ENCODE data around the gene CERS6.

Gene CERS6

DNA sequence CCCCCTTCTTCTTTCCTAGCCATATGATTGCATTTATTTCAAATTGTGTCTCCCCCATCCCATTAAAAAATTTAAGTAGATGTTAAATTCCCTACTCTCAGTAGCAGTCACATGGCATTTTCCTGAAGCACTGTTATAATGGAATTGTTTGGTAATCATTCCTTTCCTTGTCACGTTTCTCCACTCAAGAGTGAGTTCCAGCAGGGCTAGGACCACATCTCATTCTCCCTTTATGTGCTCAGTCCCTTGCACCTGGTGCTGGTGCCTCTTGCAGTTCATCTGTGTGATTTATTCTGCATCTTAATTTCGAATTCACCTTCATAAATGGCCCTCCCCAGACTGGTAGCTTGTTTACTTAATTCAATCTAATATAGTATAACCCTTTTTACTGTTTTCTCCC lies 276.0 kb downstream of the CERS6 start:
- peaks cover 0 to 4% (median 3%) of the 10 kb centered on the region in 4 experiments for H3K4me1 ChIP-seq (ENCODE audit: control extremely low read depth in 1 of 4, control insufficient read depth in 4 of 4, insufficient read depth in 4 of 4, low read length in 3 of 4)
- H3K27ac ChIP-seq (ENCODE audit: insufficient read depth in 1 of 2, low read depth in 1 of 2, low read length in 2 of 2, poor library complexity in 1 of 2, severe bottlenecking in 2 of 2) = no peak overlapping the region
- peaks cover 0 to 6% (median 2%) of the 10 kb centered on the region in 4 experiments for H3K36me3 ChIP-seq (ENCODE audit: control insufficient read depth in 4 of 4, insufficient read depth in 4 of 4, low read length in 3 of 4)
- no peak overlapping the region for H3K4me3 ChIP-seq (ENCODE audit: control insufficient read depth in 1 of 7, extremely low read depth in 1 of 7, insufficient read depth in 4 of 7, low read depth in 2 of 7, low read length in 6 of 7)
- 100% methylated on average over 1 of the region's 2 CpGs for WGBS (ENCODE audit: insufficient coverage)
- H3K9me3 ChIP-seq (ENCODE audit: control extremely low read depth in 1 of 5, control insufficient read depth in 4 of 5, insufficient read depth in 2 of 5, low read depth in 1 of 5, low read length in 4 of 5) = no peaks in the 10 kb centered on the region
- ChIA-PET POLR2A (no interaction called here), CTCF (no interaction called here)
- H3K27me3 ChIP-seq (replicated peaks in 2 of 5; ENCODE audit: control insufficient read depth in 4 of 5, insufficient read depth in 5 of 5, low read length in 4 of 5) = no peaks in the 10 kb centered on the region
- DNase-seq = no peak

DNA sequence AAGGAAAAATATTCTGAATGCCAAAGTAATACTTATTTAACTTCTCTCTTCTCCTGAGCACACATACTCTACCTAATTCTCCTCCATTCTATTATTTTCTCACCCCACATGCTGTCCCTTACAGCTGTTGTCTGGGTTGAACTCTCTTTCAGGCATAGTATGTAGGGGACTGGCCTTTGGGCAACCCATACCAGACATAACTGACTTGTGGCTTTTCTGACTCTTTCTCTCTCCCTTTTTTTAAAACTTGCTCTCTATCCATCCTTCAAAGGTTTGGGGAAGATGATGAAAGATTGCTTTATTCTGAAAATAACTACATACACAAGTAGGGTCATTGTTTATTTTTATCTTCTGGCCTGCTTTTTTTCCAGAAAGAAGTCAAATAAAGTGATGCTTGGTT lies 276.4 kb downstream of the CERS6 start:
- no peaks in the 10 kb centered on the region for H3K27me3 ChIP-seq (replicated peaks in 2 of 5; ENCODE audit: control insufficient read depth in 4 of 5, insufficient read depth in 5 of 5, low read length in 4 of 5)
- no peak overlapping the region for H3K27ac ChIP-seq (ENCODE audit: insufficient read depth in 1 of 2, low read depth in 1 of 2, low read length in 2 of 2, poor library complexity in 1 of 2, severe bottlenecking in 2 of 2)
- H3K4me3 ChIP-seq (ENCODE audit: control insufficient read depth in 1 of 7, extremely low read depth in 1 of 7, insufficient read depth in 4 of 7, low read depth in 2 of 7, low read length in 6 of 7) = no peak overlapping the region
- CTCF ChIA-PET = no interaction called here
- no peak for DNase-seq
- H3K36me3 ChIP-seq (ENCODE audit: control insufficient read depth in 4 of 4, insufficient read depth in 4 of 4, low read length in 3 of 4) = peaks cover 0 to 6% (median 2%) of the 10 kb centered on the region in 4 experiments
- H3K9me3 ChIP-seq (ENCODE audit: control extremely low read depth in 1 of 5, control insufficient read depth in 4 of 5, insufficient read depth in 2 of 5, low read depth in 1 of 5, low read length in 4 of 5) = no peaks in the 10 kb centered on the region
- POLR2A ChIA-PET = no interaction called here
- peaks cover 0 to 4% (median 3%) of the 10 kb centered on the region in 4 experiments for H3K4me1 ChIP-seq (ENCODE audit: control extremely low read depth in 1 of 4, control insufficient read depth in 4 of 4, insufficient read depth in 4 of 4, low read length in 3 of 4)

- CTCF ChIA-PET = interaction anchor here (1.4 to 1.6 kb wide), 2 partner anchors 22 to 28 kb away, joined by 3 read pairs; no protein-coding TSS in a partner anchor
Measured at GRCh38 chr2:168734199-168734760, 278.2 kb downstream of the CERS6 start.

DNA sequence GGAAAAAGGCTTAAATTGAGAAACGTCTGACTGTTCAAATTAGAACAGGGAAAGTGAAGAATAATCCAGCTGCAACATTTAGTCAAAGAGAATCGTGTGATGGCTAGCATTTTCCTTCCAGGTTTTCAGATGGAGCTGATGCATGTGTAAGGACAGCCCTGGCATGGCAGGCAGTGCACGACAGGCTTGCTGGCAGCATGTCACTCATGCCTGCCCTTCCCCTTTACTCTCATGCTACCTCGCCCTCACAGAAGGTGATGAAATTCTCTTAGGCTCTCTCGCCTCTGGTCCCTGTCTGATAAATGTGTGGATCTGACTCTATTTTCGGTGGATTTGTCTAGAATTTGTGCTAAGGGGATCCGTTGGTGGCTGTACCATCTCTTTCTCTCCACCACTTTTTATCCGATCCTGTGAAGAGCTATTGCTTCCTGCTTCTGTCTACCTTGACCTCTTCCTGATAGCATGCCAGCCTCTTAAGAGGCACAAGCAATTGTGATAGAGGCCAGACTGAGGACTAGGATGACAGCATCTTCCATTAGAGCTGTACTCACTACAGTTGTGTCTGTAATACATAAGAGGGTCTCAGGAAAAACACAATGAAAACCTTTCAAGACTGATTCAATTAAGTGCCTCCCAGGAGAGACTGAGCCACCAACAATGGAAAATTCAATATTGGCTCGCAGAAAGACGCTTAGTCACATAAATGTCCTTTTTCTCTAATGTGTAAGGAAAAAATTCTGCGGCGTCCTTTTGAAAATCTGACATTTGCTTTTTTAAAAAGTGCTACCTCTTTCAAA lies 280.8 kb downstream of the CERS6 start:
- H3K36me3 ChIP-seq (ENCODE audit: control insufficient read depth in 4 of 4, insufficient read depth in 4 of 4, low read length in 3 of 4) = peaks cover 0 to 5% (median under 1%) of the 10 kb centered on the region in 4 experiments
- POLR2A ChIA-PET = interaction anchor here (1.2 kb wide), 1 partner anchor 19 kb away, joined by 3 read pairs; no protein-coding TSS in a partner anchor
- no peaks in the 10 kb centered on the region for H3K9me3 ChIP-seq (ENCODE audit: control extremely low read depth in 1 of 5, control insufficient read depth in 4 of 5, insufficient read depth in 2 of 5, low read depth in 1 of 5, low read length in 4 of 5)

More at GRCh38 chr2:168734199-168734760, 278.2 kb downstream of the CERS6 start:
- H3K27me3 ChIP-seq (replicated peaks in 2 of 5; ENCODE audit: control insufficient read depth in 4 of 5, insufficient read depth in 5 of 5, low read length in 4 of 5) = no peaks in the 10 kb centered on the region
- no peak overlapping the region for H3K27ac ChIP-seq (ENCODE audit: insufficient read depth in 1 of 2, low read depth in 1 of 2, low read length in 2 of 2, poor library complexity in 1 of 2, severe bottlenecking in 2 of 2)
- H3K4me1 ChIP-seq (ENCODE audit: control extremely low read depth in 1 of 4, control insufficient read depth in 4 of 4, insufficient read depth in 4 of 4, low read length in 3 of 4) = peaks cover 0 to 4% (median 3%) of the 10 kb centered on the region in 4 experiments
- DNase-seq = no peak
- peaks cover 0 to 5% (median 2%) of the 10 kb centered on the region in 4 experiments for H3K36me3 ChIP-seq (ENCODE audit: control insufficient read depth in 4 of 4, insufficient read depth in 4 of 4, low read length in 3 of 4)
- H3K9me3 ChIP-seq (ENCODE audit: control extremely low read depth in 1 of 5, control insufficient read depth in 4 of 5, insufficient read depth in 2 of 5, low read depth in 1 of 5, low read length in 4 of 5) = no peaks in the 10 kb centered on the region
- 98% methylated on average over 5 of the region's 6 CpGs for WGBS (ENCODE audit: insufficient coverage)
- no peak overlapping the region for H3K4me3 ChIP-seq (ENCODE audit: control insufficient read depth in 1 of 7, extremely low read depth in 1 of 7, insufficient read depth in 4 of 7, low read depth in 2 of 7, low read length in 6 of 7)
- POLR2A ChIA-PET = no interaction called here

DNA sequence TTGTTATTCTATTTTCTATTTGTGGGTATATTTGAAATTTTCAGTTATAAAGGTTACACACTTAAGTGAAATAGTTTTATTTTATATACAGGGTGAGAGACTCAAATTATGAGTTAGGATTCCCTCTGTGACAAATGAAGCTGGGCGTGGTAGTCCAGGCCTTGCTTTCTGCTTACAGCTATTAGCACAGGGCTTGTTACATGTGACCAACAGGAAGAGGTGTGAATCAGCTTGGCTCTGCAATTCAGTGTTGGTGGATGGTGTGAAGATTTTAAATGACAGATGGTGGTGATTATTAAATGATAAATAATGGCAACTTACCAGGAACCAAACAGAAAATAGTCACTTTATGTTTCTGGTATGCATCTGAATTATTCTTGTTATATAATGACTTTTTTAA lies 282.0 kb downstream of the CERS6 start:
- WGBS (ENCODE audit: insufficient coverage) = 100% methylated on average over 1 of the region's 1 CpG
- CTCF ChIA-PET = no interaction called here
- peak in 2 of 3 donors; percentile 45 to 68 for DNase-seq
- POLR2A ChIA-PET = interaction anchor here (0.6 to 1.2 kb wide), 3 partner anchors 15 to 404 kb away, joined by 3 to 5 read pairs (median 3); no protein-coding TSS in a partner anchor
- Histone ChIP-seq H3K27me3 (replicated peaks in 2 of 5; ENCODE audit: control insufficient read depth in 4 of 5, insufficient read depth in 5 of 5, low read length in 4 of 5) (no peaks in the 10 kb centered on the region), H3K9me3 (ENCODE audit: control extremely low read depth in 1 of 5, control insufficient read depth in 4 of 5, insufficient read depth in 2 of 5, low read depth in 1 of 5, low read length in 4 of 5) (no peaks in the 10 kb centered on the region), H3K4me1 (ENCODE audit: control extremely low read depth in 1 of 4, control insufficient read depth in 4 of 4, insufficient read depth in 4 of 4, low read length in 3 of 4) (no peaks in the 10 kb centered on the region), H3K4me3 (ENCODE audit: control insufficient read depth in 1 of 7, extremely low read depth in 1 of 7, insufficient read depth in 4 of 7, low read depth in 2 of 7, low read length in 6 of 7) (no peak overlapping the region), H3K36me3 (ENCODE audit: control insufficient read depth in 4 of 4, insufficient read depth in 4 of 4, low read length in 3 of 4) (peaks cover 0 to 5% (median 2%) of the 10 kb centered on the region in 4 experiments), H3K27ac (ENCODE audit: insufficient read depth in 1 of 2, low read depth in 1 of 2, low read length in 2 of 2, poor library complexity in 1 of 2, severe bottlenecking in 2 of 2) (no peak overlapping the region)

More for the DNA sequence above, 280.8 kb downstream of the CERS6 start:
- Histone ChIP-seq H3K4me1 (ENCODE audit: control extremely low read depth in 1 of 4, control insufficient read depth in 4 of 4, insufficient read depth in 4 of 4, low read length in 3 of 4) (no peaks in the 10 kb centered on the region), H3K27me3 (replicated peaks in 2 of 5; ENCODE audit: control insufficient read depth in 4 of 5, insufficient read depth in 5 of 5, low read length in 4 of 5) (no peaks in the 10 kb centered on the region), H3K4me3 (ENCODE audit: control insufficient read depth in 1 of 7, extremely low read depth in 1 of 7, insufficient read depth in 4 of 7, low read depth in 2 of 7, low read length in 6 of 7) (no peak overlapping the region), H3K27ac (ENCODE audit: insufficient read depth in 1 of 2, low read depth in 1 of 2, low read length in 2 of 2, poor library complexity in 1 of 2, severe bottlenecking in 2 of 2) (no peak overlapping the region)
- DNase-seq = no peak
- no CpG with 5 or more reads among the region's 12 CpGs for WGBS (ENCODE audit: insufficient coverage)
- CTCF ChIA-PET = interaction anchor here (1.2 kb wide), 2 partner anchors 10 to 13 kb away, joined by 4 read pairs; no protein-coding TSS in a partner anchor

- CTCF ChIA-PET = interaction anchor here (0.8 to 2.1 kb wide), 2 partner anchors 9 to 22 kb away, joined by 3 to 8 read pairs; no protein-coding TSS in a partner anchor
- POLR2A ChIA-PET = no interaction called here
- Histone ChIP-seq H3K9me3 (ENCODE audit: control extremely low read depth in 1 of 5, control insufficient read depth in 4 of 5, insufficient read depth in 2 of 5, low read depth in 1 of 5, low read length in 4 of 5) (no peaks in the 10 kb centered on the region), H3K36me3 (ENCODE audit: control insufficient read depth in 4 of 4, insufficient read depth in 4 of 4, low read length in 3 of 4) (peaks cover 0 to 5% (median 2%) of the 10 kb centered on the region in 4 experiments), H3K4me1 (ENCODE audit: control extremely low read depth in 1 of 4, control insufficient read depth in 4 of 4, insufficient read depth in 4 of 4, low read length in 3 of 4) (no peaks in the 10 kb centered on the region), H3K4me3 (ENCODE audit: control insufficient read depth in 1 of 7, extremely low read depth in 1 of 7, insufficient read depth in 4 of 7, low read depth in 2 of 7, low read length in 6 of 7) (no peak overlapping the region), H3K27ac (ENCODE audit: insufficient read depth in 1 of 2, low read depth in 1 of 2, low read length in 2 of 2, poor library complexity in 1 of 2, severe bottlenecking in 2 of 2) (no peak overlapping the region), H3K27me3 (replicated peaks in 2 of 5; ENCODE audit: control insufficient read depth in 4 of 5, insufficient read depth in 5 of 5, low read length in 4 of 5) (no peaks in the 10 kb centered on the region)
- WGBS (ENCODE audit: insufficient coverage) = 100% methylated on average over 3 of the region's 3 CpGs
- DNase-seq = no peak
Measured at GRCh38 chr2:168740360-168740759, 284.3 kb downstream of the CERS6 start.

DNA sequence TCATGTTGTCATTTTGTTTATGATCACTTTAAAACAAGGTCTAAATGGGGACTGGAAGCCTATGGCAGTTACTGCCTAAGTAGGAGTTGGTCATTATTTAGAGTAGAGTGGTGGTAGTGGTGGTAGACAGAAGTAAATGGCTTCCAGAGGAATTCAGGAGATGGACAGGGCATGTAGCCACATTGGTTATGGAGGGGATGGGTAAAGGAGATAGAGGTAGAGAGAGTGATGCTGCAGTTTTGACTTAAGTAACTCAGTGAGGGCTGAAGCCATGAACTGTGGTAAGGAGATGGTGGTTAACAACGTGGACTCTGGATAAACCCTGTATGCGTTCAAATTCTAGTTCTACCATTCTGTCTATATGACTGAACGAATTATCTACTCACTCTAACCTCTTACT lies 284.7 kb downstream of the CERS6 start:
- no peaks in the 10 kb centered on the region for H3K4me1 ChIP-seq (ENCODE audit: control extremely low read depth in 1 of 4, control insufficient read depth in 4 of 4, insufficient read depth in 4 of 4, low read length in 3 of 4)
- H3K9me3 ChIP-seq (ENCODE audit: control extremely low read depth in 1 of 5, control insufficient read depth in 4 of 5, insufficient read depth in 2 of 5, low read depth in 1 of 5, low read length in 4 of 5) = no peaks in the 10 kb centered on the region
- POLR2A ChIA-PET = no interaction called here
- no peak overlapping the region for H3K4me3 ChIP-seq (ENCODE audit: control insufficient read depth in 1 of 7, extremely low read depth in 1 of 7, insufficient read depth in 4 of 7, low read depth in 2 of 7, low read length in 6 of 7)
- WGBS (ENCODE audit: insufficient coverage) = no CpG with 5 or more reads among the region's 3 CpGs
- H3K27me3 ChIP-seq (replicated peaks in 2 of 5; ENCODE audit: control insufficient read depth in 4 of 5, insufficient read depth in 5 of 5, low read length in 4 of 5) = no peaks in the 10 kb centered on the region
- DNase-seq = peak in 1 of 3 donors; percentile 17
- peaks cover 0 to 5% (median 4%) of the 10 kb centered on the region in 4 experiments for H3K36me3 ChIP-seq (ENCODE audit: control insufficient read depth in 4 of 4, insufficient read depth in 4 of 4, low read length in 3 of 4)
- no peak overlapping the region for H3K27ac ChIP-seq (ENCODE audit: insufficient read depth in 1 of 2, low read depth in 1 of 2, low read length in 2 of 2, poor library complexity in 1 of 2, severe bottlenecking in 2 of 2)
- CTCF ChIA-PET = interaction anchor here (0.8 to 2.1 kb wide), 2 partner anchors 9 to 22 kb away, joined by 3 to 8 read pairs; no protein-coding TSS in a partner anchor

All from common myeloid progenitor, CD34-positive (primary cell).